Measurements from ENCODE around the gene KRT3.

The KRT3 gene

GRCh38 chr12:52768479-52769200 lies 27.3 kb downstream of the KRT3 start:
- in situ Hi-C loops (cut with HindIII; ENCODE audit: low sequenced_read_pairs): no loop called here
- no peak overlapping the region for H3K4me3 ChIP-seq (ENCODE audit: low read depth, low read length)
- TF ChIP-seq CTCF (IDR thresholded peaks at IDR 0.05; ENCODE audit: low read depth, low read length): no peak
- no peak for DNase-seq (ENCODE audit: low read depth, low spot score)

- DNase-seq (ENCODE audit: low read depth, low spot score): no peak
- in situ Hi-C loops (cut with HindIII; ENCODE audit: low sequenced_read_pairs): no loop called here
- H3K4me3 ChIP-seq (ENCODE audit: low read depth, low read length): no peak overlapping the region
- TF ChIP-seq CTCF (IDR thresholded peaks at IDR 0.05; ENCODE audit: low read depth, low read length): no peak
Observed at GRCh38 chr12:52767427-52767826, 28.5 kb downstream of the KRT3 start.

- in situ Hi-C loops (cut with HindIII; ENCODE audit: low sequenced_read_pairs): no loop called here
- TF ChIP-seq CTCF (IDR thresholded peaks at IDR 0.05; ENCODE audit: low read depth, low read length): no peak
- H3K4me3 ChIP-seq (ENCODE audit: low read depth, low read length): no peak overlapping the region
- no peak for DNase-seq (ENCODE audit: low read depth, low spot score)
Observed at GRCh38 chr12:52767020-52767379, 28.9 kb downstream of the KRT3 start.

GRCh38 chr12:52766351-52767019 lies 29.4 kb downstream of the KRT3 start:
- H3K4me3 ChIP-seq (ENCODE audit: low read depth, low read length): no peak overlapping the region
- no peak for TF ChIP-seq CTCF (IDR thresholded peaks at IDR 0.05; ENCODE audit: low read depth, low read length)
- in situ Hi-C loops (cut with HindIII; ENCODE audit: low sequenced_read_pairs): no loop called here
- DNase-seq (ENCODE audit: low read depth, low spot score): no peak

- H3K4me3 ChIP-seq (ENCODE audit: low read depth, low read length): no peak overlapping the region
- no peak for TF ChIP-seq CTCF (IDR thresholded peaks at IDR 0.05; ENCODE audit: low read depth, low read length)
- no peak for DNase-seq (ENCODE audit: low read depth, low spot score)
- in situ Hi-C loops (cut with HindIII; ENCODE audit: low sequenced_read_pairs): no loop called here
Observed at GRCh38 chr12:52765702-52766101, 30.2 kb downstream of the KRT3 start.

- TF ChIP-seq CTCF (IDR thresholded peaks at IDR 0.05; ENCODE audit: low read depth, low read length): no peak
- no peak overlapping the region for H3K4me3 ChIP-seq (ENCODE audit: low read depth, low read length)
- in situ Hi-C loops (cut with HindIII; ENCODE audit: low sequenced_read_pairs): no loop called here
Observed at GRCh38 chr12:52763991-52764390, 31.9 kb downstream of the KRT3 start.

More at GRCh38 chr12:52763991-52764390, 31.9 kb downstream of the KRT3 start:
- no peak for DNase-seq (ENCODE audit: low read depth, low spot score)

Data from astrocyte of the spinal cord (primary cell).